Epidermal melanocyte (primary cell): ENCODE data around the gene SCGB3A1.

Experiments
- DNase-seq: peaks from one replicate; pipeline ENCODE4 v3.0.0; 2011; ENCODE audit warnings: low spot score; ENCODE audit not compliant: insufficient read length

SCGB3A1 gene

DNA sequence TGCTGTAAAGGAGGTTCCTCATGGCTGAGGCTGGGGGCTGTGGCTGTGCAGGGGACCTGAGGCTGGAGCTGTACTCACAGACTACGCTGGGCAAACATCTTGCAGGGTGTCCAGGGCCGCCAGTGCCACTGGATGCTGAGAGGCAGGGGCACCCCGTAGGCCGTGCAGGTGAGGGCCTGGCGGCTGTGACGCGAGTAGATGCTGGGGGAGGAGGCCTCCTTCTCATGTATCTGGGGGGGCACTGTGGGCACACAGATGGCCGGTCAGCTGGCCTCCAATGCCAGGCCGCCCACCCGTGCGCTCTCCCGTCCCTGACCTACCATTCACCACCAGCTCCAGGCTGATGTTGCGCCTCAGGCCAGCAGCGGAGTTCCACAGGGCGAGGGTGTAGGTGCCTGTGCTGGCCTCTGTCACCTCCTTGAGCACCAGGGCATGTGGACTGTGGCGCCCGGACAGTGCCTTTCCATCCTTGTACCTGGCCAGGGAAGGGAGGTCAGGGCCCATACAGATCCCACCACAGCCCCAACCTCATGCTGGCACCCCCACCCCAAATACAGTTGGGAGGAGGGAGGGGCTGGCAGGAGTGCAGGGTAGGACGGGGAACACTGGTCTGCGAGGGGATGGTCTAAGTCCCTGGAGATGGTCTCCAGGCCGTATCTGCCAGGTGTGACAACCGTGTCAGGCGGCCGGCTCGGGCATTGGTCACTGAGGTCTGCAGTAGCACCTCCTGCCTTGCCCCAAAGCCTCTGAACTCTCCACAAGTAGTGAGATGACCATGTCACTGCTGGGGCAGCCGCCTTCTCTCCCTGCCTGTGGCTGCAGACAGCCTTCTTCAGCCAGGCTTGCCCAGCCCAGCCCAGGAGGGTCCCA, 34.7 kb upstream of the SCGB3A1 start:
- DNase-seq, result no peak

DNA sequence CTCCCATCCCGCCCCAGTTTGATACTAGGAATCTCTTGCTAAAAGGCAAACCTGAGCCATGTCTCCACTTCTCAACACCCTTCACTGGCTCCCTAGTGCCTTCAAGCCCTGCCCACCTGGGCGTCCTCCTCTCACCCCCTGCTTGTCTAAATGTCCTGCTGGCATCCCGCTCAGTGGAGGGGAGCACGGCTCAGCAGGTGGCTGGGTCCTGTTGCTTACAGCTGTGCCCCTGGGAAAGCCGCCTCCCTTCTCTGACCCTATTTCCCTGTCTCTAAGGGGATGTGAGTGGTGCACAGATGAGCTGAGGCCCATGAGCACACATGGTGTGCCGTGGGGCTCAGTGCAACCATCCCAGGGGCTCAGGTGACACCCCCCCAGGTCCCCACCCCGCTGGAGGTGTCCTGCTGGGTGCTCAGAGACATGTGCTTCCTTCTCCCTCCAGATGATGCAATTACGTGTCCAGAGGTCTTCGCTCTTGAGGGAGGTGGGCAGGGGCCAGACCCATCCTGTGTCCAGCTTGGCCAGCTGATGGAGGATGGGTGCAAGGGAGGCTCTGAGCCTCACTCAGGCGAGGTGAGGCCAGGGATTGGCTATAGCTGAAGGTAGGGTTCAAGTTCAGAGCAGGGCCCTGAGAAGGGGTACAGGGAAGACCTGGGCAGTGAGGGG, 34.0 kb upstream of the SCGB3A1 start:
- DNase-seq, result no peak

DNA sequence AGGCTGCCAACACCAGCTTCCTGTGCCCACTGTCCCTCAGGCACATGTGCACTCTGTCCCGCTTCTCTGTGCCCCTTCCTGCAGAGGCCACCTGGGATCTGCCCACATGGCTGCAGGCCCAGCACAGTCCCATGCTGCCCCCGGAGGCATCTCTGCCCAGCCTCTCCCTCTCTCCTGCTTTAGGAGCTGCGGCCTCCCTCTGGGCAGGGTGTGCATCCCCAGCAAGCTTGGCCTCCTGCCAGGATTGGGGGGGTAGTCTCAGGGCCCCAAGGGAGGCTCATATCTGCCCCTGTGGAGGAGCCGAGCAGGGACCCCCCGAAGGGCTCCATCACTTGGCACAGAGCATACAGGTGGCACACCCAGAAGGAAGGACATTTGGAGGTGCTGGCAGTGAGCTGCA, 33.3 kb upstream of the SCGB3A1 start:
- DNase-seq, result no peak

DNA sequence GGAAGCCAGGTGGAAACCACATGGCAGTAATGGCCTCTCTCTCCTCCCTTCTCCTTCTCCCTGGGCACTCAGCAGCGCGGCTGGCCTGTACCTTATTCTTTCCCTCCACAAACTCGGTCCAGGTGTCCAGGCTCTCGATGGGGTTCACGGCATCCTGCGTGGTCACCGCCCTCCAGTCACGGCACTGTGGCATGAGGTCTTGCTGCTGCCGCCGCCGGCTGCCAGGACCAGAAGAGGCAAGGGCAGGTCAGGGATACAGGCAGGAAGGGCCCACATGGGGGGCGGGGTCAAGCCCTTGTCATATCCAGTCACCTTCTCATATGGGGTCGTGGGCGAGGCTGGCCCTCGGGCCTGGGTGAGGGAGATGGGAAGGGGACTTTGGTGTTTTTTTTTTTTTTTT, 32.5 kb upstream of the SCGB3A1 start:
- DNase-seq, result no peak

DNA sequence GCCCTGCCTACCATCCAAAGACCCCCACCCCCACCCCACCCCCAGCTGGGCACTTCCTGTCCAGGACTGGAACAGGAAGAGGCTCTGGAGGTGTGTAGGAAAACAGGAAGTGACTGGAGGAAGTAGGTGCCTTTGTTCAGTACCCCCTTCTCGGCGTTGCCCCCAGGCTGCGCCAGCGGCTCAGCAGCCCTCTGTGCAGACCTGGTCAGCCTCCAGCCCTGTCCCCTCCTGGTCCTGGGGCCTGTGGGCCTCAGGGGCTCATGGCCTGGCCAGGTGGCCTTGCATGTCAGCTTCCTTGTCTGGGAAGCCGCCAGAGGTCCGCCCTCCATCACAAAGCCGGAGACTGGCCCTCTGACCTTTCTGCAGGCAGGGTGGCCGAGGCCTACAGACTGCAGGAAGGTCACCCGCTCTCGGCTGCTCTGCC, 32.1 kb upstream of the SCGB3A1 start:
- DNase-seq, result no peak

DNA sequence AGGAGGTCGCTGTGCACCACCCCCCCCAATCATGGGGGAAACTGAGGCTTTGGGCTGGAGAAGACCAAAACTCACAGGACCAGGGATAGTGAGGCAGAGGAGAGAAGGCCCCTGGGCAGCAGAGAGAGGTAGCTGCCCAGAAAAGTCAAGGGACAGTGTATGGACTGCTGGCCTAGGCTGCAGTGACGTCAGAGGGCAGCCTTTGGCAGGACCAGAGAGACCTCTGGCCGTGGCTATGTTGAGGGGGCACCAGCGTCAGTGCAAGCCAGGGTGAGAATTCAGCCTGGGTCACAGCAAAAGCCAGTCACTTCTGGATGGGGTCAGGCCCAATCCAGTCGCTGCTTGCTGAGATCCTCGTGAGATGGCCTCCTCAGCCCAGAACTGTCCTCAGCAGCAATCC, 31.6 kb upstream of the SCGB3A1 start:
- DNase-seq, result no peak

DNA sequence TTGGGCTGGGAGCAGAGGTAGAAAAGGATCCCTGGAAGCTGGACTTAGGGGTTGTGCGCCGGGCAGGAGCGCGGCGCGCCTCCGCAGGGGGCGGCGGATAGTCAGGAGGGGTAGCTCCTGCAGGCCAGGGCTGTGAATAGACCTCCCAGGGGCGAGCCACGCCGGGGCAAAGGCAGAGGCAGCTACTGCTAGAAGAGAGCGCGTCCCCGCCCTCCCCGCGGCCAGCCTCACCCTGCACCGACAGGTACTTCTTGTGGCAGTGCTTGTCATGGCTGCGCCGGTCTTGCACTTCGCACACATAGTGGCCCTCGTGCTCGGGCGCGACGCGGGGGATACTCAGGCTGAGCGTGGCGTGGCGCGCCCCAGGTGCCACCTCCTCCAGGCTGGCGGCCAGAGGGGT, 30.0 kb upstream of the SCGB3A1 start:
- no peak for DNase-seq

DNA sequence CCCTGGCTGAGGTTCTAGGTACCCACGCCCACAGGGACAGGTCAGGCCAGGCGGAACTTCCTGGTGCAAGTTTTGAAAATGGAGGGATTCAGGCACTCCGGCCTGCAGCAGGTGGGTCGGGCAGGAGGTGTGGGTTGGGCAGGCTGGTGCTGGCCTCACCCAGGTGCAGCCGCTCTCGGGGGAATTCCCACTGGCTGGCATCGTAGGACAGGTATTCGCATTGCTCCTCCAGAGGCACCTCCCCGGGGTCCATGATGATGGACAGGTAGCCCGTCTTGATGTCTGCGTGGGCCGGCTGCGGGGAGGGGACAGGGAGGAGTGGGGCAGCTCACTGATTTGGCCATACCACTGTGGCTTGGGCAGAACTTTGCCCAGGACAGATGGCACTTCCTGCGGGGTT, 28.7 kb upstream of the SCGB3A1 start:
- no peak for DNase-seq

DNA sequence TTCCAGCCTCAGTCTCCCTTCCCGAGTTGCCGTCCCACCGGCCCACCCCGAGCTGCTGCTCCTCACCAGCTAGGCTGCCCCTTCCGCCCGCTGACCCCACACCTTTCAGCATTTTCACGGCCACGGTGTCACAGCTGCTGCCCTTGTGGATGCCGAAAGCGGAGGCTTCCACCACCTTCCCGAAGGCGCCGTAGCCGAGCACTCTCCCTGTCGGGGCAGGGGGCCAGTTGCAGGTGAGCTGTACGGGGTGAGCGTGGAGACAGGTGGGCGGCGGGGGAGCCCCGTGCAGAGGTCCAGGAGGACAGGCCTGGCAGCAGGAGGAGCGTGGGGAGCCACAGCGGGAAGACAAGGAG, 28.2 kb upstream of the SCGB3A1 start:
- DNase-seq, result no peak

DNA sequence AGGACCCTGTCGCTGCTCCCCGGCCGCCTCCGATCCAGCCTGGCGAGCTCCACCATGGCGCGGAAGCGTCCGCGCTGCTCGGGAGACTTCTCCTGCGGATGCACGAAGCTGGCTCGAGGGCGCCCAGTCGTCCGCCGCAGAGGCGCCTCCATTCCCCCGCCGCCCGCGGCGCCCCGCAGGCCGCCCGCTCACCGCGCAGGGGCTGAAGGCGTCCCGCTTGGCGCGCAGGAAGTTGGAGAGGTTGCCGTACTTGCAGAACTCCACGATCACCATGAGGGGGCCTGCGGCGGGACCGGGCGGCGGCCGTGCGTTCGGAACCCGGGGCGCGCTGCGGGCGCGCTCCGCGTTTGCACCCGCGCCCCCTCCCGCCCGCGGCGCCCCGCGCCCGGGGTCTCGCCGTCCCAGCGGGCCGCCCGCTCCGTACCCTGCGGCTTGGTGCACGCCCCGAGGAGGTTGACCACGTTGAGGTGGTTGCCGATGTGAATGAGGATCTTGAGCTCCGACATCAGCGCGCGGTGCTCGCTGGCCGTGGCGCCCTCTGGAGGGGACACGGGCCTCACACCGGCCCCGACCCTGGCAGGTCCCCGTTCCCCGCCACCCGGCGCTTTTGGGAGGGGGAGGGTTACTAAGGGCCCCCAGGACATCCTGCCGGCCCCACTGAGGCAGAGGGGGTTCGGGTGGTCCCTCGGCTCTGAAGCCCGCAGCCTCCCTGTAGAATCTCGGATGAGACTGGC, 27.7 kb upstream of the SCGB3A1 start:
- DNase-seq, result no peak

DNA sequence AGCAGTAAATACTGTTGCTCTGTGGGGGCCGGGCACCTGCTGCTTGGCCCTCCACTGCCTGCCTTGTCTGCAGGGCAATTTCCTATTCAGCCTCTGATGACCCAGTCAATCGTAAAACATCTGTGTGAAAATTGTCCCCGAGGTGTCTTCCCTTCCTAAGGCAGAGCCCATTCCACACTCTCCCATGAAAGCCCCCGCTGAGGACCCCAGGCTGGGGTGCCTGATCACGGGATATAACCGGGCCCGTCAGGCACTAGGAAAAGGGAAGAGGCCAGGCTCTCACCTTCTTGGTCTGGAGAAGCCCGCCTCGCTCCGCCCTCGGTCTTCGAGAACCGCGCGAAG, 27.2 kb upstream of the SCGB3A1 start:
- DNase-seq, result no peak

DNA sequence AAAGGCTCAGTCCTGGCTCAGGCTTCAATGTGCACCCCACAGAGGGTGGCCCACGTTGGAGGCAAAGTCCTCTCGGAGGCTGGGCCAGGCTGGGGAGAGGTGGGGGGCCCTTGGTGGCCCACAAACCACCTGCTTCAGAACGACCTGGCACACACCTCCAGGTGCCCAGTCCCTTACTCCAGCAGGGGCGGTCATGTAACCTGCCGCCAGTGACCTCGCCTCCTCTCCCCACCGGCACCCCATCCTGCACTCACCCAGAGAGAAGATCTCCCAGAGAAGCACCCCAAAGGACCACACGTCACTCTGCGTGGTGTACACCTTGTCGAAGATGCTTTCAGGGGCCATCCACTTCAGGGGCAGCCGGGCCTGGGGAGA, 22.5 kb upstream of the SCGB3A1 start:
- DNase-seq, result no peak

DNA sequence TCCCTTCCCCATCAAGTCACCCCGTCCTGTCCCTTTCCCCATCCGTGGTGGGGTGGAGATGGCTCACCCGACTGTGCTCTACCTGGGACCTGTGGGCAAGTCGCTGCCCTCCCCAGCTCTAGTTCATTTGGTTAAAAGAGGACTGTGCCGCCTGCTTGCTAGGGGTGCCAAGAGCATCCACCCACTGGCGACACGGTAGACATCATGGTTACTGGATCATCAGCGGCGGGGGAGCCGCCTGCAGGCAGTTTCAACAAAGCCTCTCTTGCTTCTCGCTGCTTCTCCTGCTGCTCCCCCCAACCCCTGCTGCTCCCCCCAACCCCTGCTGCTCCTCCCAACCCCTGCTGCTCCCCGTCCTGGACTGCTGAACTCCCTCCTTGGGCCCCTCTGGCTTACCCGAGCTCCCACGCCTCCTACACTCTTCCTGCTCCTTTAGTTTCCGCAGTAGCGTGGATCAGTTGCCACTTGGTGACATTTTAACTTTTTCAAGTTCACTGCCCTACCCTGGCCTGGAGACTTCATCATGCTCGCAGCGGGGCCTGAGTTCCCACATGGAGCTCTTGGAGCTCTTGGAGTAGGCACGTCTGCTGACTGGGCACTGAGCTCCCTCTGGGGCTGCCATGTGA, 22.0 kb upstream of the SCGB3A1 start:
- no peak for DNase-seq

DNA sequence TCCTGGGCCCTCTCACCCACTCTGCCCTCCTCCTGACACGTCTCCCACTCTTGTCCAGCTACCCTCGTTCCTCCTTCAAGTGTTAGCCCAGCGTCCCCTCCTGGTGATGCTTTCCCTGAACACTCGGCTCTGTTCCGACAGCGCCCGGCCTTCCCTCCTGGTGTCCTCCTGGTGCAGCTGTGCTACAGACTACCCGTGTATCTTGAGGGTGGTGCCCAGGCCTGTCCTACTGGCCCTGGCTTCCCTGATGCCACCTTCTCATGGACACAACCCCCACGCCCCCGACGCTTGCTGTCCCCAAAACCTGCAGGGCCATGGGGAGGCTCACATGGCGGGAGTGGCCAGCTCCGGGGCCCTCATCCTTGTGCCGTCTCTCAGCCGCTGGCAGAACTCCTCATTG, 21.4 kb upstream of the SCGB3A1 start:
- DNase-seq, result no peak

DNA sequence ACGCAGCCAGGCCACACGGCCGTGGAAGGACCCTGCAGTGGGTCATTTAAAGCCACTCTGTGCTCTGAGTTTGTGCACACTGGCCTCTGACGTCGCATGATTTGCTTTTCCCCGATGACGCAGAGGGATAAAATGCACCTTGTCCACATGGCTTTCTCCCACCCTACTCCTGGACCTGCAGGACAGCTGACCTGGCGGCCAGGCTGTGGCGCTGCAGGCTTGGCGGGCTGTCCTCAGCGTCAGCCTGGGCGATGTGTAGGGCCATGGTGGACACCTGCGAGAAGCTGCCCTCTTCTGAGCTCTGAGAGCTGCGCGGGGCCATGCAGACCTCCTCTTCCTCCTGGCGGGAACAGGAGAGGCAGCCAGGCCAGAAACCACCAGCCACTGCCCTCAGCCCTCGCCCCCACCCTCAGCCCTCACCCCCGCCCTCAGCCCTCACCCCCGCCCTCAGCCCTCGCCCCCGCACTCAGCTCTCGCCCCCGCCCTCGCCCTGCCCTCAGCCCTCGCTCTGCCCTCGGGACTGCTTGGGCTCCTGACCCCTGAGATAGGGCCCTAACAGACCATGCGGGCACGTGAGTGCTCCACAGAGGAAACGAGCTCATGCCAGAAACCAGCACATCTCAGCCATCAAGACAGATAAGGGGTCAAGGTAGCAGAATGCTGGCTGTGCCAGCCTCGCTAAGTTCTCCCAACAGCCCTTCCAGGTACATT, 20.0 kb upstream of the SCGB3A1 start:
- no peak for DNase-seq

DNA sequence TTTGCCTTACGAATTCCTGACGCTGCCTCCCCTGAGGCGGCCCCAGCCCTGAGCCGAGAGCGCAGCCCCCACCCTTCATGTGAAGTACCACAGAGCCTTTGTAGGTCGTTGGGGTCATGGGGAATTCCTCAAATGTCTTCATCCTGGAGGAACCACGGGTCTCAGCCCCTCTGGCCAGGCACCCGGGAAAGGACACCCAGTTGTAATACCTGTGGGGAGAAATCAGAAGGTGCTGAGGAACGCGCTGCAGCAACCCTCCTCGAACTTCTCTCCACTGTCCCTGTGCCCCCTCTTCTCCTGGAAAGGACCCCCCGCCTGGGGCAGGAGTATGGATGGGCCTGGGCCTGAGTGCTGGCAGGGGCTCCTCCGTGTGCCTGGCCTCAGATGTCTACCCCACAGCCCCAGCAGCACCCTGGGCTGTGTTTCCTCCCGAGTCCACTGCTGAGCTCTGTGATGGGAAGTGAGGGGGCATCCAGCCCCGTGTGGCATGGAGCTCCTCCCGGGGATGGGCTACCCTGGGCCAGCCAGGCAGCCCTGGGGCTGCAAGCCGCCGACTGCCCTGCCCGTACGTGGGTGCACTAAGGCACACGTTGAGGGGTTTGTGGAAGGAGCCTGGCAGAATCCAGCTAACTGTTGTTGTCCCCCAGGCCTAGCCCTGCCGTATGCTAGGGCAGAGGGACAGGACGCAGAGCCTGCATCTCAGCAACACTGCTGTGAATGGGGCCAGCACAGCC, 18.7 kb upstream of the SCGB3A1 start:
- DNase-seq, result no peak

DNA sequence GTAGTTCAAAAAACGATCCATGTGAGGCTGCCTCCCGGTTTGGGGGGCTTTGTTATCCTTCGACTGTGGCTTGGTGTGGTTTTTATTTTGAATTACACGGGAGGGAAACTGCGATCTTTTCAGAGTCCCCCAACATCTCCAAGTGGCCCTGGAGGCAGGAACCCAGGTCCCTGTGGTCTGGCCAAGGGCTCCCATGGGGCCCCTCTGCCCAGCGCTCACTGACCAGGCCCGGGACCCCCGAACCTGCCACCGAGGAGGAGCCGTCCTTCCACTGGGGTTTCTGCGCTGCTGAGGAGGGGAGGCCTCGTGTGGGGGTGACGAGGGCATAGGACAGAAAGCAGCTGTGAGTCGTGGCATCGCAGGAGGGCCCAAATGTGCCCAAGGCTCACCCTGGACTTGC, 18.1 kb upstream of the SCGB3A1 start:
- DNase-seq, result no peak

DNA sequence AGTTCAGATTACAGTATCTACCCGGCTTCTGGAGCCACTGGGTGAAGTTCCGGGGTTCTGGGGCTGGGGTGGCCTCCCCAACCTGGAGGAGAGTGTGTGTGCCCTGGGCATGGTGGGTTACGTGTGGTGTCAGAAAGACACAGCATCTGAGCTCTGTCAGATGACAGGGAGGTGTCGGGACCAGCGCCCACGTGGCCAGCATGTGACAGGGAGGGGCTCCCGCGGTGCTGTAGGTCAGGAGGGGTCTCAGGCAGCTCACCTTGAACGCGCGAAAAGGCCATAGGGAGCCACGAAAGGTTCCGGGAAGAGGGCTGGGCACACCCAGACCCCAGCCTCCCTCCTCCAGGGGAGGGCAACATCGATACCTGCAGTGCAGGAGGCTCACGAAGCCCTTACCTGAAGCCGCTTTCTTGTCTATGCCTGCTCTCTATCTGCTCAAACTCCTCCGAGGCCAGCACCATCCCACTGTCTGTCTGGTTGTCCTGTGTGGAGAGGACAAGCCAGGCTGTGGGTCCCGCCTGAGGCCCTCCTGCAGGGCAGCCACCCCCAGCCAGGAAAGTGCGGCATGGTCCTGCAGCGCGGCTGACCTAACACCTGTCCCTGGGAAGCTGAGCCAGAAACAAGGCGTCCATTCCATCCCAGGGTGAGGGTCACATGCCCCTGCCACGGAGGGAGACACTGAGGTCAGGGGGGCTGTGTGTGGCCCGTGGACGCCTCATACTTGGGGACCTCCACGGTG, 17.4 kb upstream of the SCGB3A1 start:
- no peak for DNase-seq

DNA sequence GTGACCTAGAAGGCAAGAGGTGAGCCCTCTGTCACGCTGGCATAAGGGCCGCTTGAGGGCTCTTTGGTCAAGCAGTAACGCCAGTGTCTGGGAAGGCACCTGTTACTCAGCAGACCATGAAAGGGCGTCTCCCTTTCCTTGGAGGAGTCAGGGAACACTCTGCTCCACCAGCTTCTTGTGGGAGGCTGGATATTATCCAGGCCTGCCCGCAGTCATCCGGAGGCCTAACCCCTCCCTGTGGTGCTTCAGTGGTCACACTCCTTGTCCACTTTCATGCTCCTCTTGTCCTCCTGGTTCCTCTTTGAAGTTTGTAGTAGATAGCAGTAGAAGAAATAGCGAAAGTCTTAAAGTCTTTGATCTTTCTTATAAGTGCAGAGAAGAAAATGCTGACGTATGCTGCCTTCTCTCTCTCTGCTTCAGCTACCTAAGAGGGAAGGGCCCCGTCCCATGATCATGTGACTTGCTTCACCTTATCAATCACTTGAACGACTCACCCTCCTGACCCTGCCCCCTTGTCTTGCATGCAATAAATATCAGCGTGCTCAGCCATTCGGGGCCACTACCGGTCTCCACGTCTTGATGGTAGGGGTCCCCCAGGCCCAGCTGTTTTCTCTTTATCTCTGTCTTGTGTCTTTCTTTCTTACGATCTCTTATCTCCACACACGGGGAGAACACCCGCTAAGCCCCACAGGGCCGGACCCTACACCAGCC, 16.7 kb upstream of the SCGB3A1 start:
- no peak for DNase-seq
